Measurements from ENCODE around the gene MAGED1. TPM values are rescaled to one million over a fixed set of nuclear protein-coding genes. Genes with fewer than 3 reads are reported as not detected.
"Not testable (repeated sequence)": the region's sequence is repeated elsewhere in the genome, so short reads cannot be mapped to it uniquely, and the experiment has no call there.

Gene MAGED1
- total RNA-seq, 2 experiments from 2014 or later: 20.3 to 23.7 TPM

DNA sequence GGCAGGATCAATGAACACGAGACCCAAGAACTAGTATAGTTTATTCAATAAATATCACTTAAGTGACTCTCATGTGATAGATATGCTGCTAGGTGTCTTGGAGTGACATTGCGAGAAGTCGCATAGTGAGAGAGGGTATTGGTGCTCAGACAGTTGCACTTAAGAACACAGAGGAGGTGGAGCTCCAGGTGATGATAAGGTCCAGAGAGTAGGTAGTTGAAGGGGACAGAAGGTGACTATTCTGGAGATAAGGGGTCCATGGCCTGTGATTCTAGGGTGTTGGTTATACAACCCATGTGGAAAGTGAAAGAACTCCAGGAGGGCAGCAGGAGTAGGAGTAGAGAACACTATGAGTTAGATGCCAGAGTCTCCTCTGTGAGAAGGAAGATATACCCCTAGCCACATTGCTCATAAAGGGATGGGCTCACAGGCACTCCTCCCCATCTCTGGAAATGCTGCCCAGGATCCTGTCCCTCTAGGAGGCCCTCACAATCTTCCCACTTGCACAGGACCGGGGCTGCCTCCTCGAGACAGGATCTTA, 9.2 kb downstream of the MAGED1 start:
- Mint-ChIP-seq H3K4me3 (no peak overlapping the region), H3K27ac (peak overlapping the region; percentile 60), H3K27me3 (no peaks in the 10 kb centered on the region), H3K36me3 (ENCODE audit: low read depth) (peaks cover 35% of the 10 kb centered on the region), H3K9me3 (no peaks in the 10 kb centered on the region), H3K4me1 (ENCODE audit: low read depth) (peaks cover 9% of the 10 kb centered on the region)
- DNase-seq (no peak), ATAC-seq (ENCODE audit: poor library complexity) (no peak)
- intact Hi-C loops (cut with DNase I, micrococcal nuclease): no loop called here
- Histone ChIP-seq H3K4me1 (ENCODE audit: insufficient read depth, low read length) (no peaks in the 10 kb centered on the region), H3K4me3 (ENCODE audit: low read length) (no peak overlapping the region), H3K9me3 (ENCODE audit: control insufficient read depth in 1 of 2, insufficient read depth in 1 of 2, low read length in 2 of 2) (no peaks in the 10 kb centered on the region), H3K27me3 (ENCODE audit: control insufficient read depth in 1 of 2, insufficient read depth in 2 of 2, low read length in 2 of 2) (no peaks in the 10 kb centered on the region), H3K36me3 (ENCODE audit: insufficient read depth, low read length) (peaks cover 19% of the 10 kb centered on the region), H3K27ac (ENCODE audit: low read depth in 1 of 2, low read length in 2 of 2) (no peak overlapping the region)
- TF ChIP-seq, protein P1, sequence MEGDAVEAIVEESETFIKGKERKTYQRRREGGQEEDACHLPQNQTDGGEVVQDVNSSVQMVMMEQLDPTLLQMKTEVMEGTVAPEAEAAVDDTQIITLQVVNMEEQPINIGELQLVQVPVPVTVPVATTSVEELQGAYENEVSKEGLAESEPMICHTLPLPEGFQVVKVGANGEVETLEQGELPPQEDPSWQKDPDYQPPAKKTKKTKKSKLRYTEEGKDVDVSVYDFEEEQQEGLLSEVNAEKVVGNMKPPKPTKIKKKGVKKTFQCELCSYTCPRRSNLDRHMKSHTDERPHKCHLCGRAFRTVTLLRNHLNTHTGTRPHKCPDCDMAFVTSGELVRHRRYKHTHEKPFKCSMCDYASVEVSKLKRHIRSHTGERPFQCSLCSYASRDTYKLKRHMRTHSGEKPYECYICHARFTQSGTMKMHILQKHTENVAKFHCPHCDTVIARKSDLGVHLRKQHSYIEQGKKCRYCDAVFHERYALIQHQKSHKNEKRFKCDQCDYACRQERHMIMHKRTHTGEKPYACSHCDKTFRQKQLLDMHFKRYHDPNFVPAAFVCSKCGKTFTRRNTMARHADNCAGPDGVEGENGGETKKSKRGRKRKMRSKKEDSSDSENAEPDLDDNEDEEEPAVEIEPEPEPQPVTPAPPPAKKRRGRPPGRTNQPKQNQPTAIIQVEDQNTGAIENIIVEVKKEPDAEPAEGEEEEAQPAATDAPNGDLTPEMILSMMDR (IDR thresholded peaks at IDR 0.05): no peak
- POLR2A ChIA-PET: interaction anchor here (1.7 kb wide), 1 partner anchor 9 kb away, joined by 3 read pairs; the partner anchor contains the start of gene MAGED1
- CTCF ChIA-PET: no interaction called here

DNA sequence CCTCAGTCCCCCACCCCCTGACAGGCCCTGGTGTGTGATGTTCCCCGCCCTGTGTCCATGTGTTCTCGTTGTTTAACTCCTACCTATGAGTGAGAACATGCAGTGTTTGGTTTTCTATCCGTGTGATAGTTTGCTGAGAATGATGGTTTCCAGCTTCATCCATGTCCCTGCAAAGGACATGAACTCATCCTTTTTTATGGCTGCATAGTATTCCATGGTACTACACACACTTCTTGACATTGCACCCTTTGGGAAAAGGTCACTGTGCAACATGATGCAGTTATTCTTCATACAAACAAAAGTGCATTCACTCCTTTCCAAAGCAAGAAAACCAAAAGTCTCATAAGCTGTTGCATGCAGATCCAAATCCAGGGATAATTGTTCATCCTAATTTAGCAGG, 11.7 kb downstream of the MAGED1 start:
- H3K27ac Mint-ChIP-seq; H3K9me3 ChIP-seq (ENCODE audit: control insufficient read depth in 1 of 2, insufficient read depth in 1 of 2, low read length in 2 of 2); ATAC-seq (ENCODE audit: poor library complexity); DNase-seq; H3K27ac ChIP-seq (ENCODE audit: low read depth in 1 of 2, low read length in 2 of 2); H3K27me3 Mint-ChIP-seq; H3K9me3 Mint-ChIP-seq; CTCF ChIA-PET; H3K36me3 ChIP-seq (ENCODE audit: insufficient read depth, low read length); H3K4me1 ChIP-seq (ENCODE audit: insufficient read depth, low read length); H3K4me3 Mint-ChIP-seq; H3K4me3 ChIP-seq (ENCODE audit: low read length); H3K4me1 Mint-ChIP-seq (ENCODE audit: low read depth); POLR2A ChIA-PET; H3K27me3 ChIP-seq (ENCODE audit: control insufficient read depth in 1 of 2, insufficient read depth in 2 of 2, low read length in 2 of 2); intact Hi-C loops (cut with DNase I, micrococcal nuclease): not testable (repeated sequence)
- H3K36me3 Mint-ChIP-seq (ENCODE audit: low read depth): peaks cover 27% of the 10 kb centered on the region

DNA sequence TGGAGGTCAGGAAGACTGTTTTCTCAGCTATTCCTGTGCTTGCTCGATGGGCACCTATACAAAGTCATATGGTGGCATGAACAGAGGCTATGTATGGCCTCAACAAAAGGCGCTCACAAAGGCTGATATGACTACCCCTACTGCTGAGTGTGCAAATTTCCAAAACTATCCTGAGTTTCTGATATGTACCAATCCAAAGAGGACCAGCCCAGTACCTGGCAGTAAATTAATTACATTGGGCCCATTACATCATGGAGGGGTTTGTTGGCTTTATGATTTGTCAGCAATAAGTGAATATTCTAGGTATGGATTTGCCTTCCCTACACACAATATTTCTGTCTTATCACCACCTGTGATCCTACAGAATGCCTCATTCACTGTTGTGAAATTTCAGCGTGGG, 12.3 kb downstream of the MAGED1 start:
- H3K4me3 ChIP-seq (ENCODE audit: low read length): no peak overlapping the region
- ChIA-PET POLR2A (no interaction called here), CTCF (no interaction called here)
- H3K4me1 ChIP-seq (ENCODE audit: insufficient read depth, low read length): no peaks in the 10 kb centered on the region
- intact Hi-C loops (cut with DNase I, micrococcal nuclease): no loop called here
- H3K36me3 ChIP-seq (ENCODE audit: insufficient read depth, low read length): peaks cover 7% of the 10 kb centered on the region
- no peaks in the 10 kb centered on the region for H3K27me3 ChIP-seq (ENCODE audit: control insufficient read depth in 1 of 2, insufficient read depth in 2 of 2, low read length in 2 of 2)
- Mint-ChIP-seq H3K9me3 (no peaks in the 10 kb centered on the region), H3K36me3 (ENCODE audit: low read depth) (peaks cover 25% of the 10 kb centered on the region), H3K4me1 (ENCODE audit: low read depth) (peaks cover 9% of the 10 kb centered on the region), H3K27me3 (no peaks in the 10 kb centered on the region), H3K27ac (no peak overlapping the region), H3K4me3 (no peak overlapping the region)
- TF ChIP-seq, protein P1 (IDR thresholded peaks at IDR 0.05): no peak
- DNase-seq (no peak), ATAC-seq (ENCODE audit: poor library complexity) (no peak)
- H3K27ac ChIP-seq (ENCODE audit: low read depth in 1 of 2, low read length in 2 of 2): no peak overlapping the region
- H3K9me3 ChIP-seq (ENCODE audit: control insufficient read depth in 1 of 2, insufficient read depth in 1 of 2, low read length in 2 of 2): no peaks in the 10 kb centered on the region

DNA sequence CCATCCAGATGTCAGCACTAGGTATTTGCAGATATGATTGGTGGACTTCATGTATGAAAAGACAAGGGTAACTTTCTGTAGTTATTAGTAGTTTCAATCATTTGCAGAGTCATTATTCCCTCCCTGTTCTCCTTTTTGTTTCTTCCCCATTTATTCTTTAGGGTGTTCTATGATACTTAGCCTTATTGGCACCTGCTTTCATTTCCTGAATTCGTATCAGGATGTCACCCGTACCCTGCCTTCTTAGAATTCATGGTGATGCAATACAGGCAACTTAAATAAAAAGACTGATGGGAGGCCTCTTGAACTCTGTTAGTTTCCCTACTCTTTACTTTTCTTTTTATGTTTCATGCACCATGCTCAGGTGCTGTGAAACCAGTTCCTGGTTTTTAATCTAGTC, 24.2 kb downstream of the MAGED1 start:
- Mint-ChIP-seq H3K4me1 (ENCODE audit: low read depth) (no peaks in the 10 kb centered on the region), H3K9me3 (peaks cover 5% of the 10 kb centered on the region), H3K4me3 (no peak overlapping the region), H3K36me3 (ENCODE audit: low read depth) (no peaks in the 10 kb centered on the region), H3K27ac (no peak overlapping the region), H3K27me3 (peaks cover 5% of the 10 kb centered on the region)
- H3K9me3 ChIP-seq (ENCODE audit: control insufficient read depth in 1 of 2, insufficient read depth in 1 of 2, low read length in 2 of 2): no peaks in the 10 kb centered on the region
- ChIA-PET CTCF (no interaction called here), POLR2A (no interaction called here)
- DNase-seq: no peak
- TF ChIP-seq, protein P1 (IDR thresholded peaks at IDR 0.05): no peak
- H3K4me1 ChIP-seq (ENCODE audit: insufficient read depth, low read length): no peaks in the 10 kb centered on the region
- H3K4me3 ChIP-seq (ENCODE audit: low read length): no peak overlapping the region
- ATAC-seq (ENCODE audit: poor library complexity): no peak
- no peak overlapping the region for H3K27ac ChIP-seq (ENCODE audit: low read depth in 1 of 2, low read length in 2 of 2)
- H3K27me3 ChIP-seq (ENCODE audit: control insufficient read depth in 1 of 2, insufficient read depth in 2 of 2, low read length in 2 of 2): peaks cover 0 to 3% of the 10 kb centered on the region in 2 experiments
- intact Hi-C loops (cut with DNase I, micrococcal nuclease): no loop called here
- H3K36me3 ChIP-seq (ENCODE audit: insufficient read depth, low read length): no peaks in the 10 kb centered on the region
